CD1c-positive myeloid dendritic cell (primary cell): ENCODE data around the gene ERFL.

Source experiments
- DNase-seq: peaks from one replicate; pipeline ENCODE4 v3.0.0-alpha.2; 2016; ENCODE audit errors: extremely low spot score

The ERFL gene

GRCh38 chr19:41859618-41860418, 68.4 kb downstream of the ERFL start, which contains the start of gene RPS19:
TSS of gene RPS19 (plus strand) at chr19:41860255. CDS start at chr19:41860775, 520 bp downstream.
- peak; percentile 99 for DNase-seq

DNA sequence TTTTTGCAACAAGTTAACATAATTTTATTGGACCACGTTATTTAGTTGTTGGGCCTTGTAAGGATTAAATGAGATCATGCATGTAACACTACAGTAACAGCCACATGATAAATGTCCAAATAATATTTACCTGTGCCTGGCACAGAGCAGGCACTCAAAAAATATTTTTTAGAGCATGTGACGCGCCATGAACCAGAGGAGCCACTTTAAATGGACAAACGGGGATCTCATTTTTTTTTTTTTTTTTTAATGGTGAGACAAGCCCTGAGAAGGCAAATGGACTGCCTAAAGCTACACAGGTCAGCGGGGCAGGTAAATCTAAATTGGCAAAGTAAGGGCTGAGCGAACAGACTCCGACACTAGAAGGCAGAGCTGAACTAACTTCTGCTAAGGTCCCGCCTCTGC, 69.0 kb downstream of the ERFL start:
- DNase-seq: no peak
